GM10266 (cell line): ENCODE data around the gene CACNA1A.
A peak's percentile ranks its signal among the peaks of the same experiment; 100 is the strongest.
"Not testable (repeated sequence)": the region's sequence is repeated elsewhere in the genome, so short reads cannot be mapped to it uniquely, and the experiment has no call there.

Source experiments
- DNase-seq: peaks from one replicate; pipeline ENCODE4 v3.0.0; 2012; ENCODE audit errors: extremely low spot score
- CTCF ChIP-seq: IDR thresholded peaks from 2 replicates; pipeline ENCODE4 v1.5.1; 2012; ENCODE audit warnings: mild to moderate bottlenecking, low read depth; ENCODE audit not compliant: control insufficient read depth, insufficient read depth; ENCODE audit errors: missing control alignments

The CACNA1A gene

GRCh38 chr19:13539332-13539731 is 33.1 kb upstream of the CACNA1A start:
- TF ChIP-seq CTCF, result no peak
- DNase-seq, result no peak

GRCh38 chr19:13538601-13539253 is 32.4 kb upstream of the CACNA1A start:
- no peak for DNase-seq
- TF ChIP-seq CTCF, result no peak

DNA sequence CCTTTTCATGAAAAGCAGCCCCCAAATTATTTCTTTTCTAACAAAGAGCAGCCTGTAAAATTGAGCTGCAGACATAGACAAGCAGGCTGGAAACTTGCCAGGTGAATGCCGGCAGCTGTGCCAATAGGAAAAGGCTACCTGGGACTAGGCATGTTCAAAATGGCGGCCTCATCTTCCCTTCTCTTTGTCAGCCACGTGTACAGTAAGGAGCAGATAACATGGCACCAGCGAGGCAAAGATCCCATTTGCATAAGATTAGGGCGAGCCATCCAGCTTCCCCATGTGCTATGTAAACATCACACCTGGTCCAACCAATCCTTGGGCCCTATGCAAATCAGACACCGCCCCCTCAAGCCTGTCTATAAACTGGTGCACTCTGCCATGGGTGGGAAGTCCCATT is 31.2 kb upstream of the CACNA1A start:
- TF ChIP-seq CTCF, result no peak
- no peak for DNase-seq

DNA sequence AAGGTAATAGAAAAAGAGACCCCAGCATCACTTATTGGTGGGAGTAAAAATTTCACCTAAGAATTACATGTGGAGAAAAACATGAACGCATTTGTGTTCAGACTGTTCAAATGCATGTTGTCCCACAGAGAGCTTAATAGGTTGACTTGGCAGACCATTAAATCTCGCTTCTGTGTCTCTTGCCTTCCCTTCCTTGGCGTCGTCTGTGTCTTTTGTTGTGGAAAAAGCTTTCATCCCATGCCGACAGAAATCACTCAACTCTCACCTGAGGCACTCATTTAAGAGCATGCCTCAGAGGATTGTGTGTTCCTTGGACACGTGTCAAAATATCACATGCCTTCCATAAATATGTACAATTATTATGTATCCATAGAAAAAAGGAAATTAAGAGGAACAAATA is 24.4 kb upstream of the CACNA1A start:
- no peak for DNase-seq
- TF ChIP-seq CTCF, result no peak

GRCh38 chr19:13529721-13530120 is 23.4 kb upstream of the CACNA1A start:
- DNase-seq, result not testable (repeated sequence)

DNA sequence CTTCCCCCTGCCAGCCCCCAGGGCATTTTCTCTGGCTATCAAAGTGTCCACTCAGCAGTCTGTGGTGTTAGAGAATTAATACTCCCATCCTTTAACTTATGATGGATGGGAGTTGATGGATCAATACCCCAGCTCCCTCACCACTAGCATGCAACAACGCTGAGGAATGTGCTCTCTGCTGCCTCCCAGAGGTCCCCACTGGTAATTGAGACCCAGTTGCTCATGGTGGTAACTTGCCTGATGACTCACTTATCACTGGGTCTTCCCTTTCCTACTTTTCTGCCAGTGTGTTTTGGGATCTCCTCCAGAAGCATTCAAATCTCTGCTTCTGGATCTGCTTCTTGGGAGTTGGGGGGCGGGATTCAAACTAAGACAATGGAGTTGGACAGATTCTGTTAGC is 20.3 kb upstream of the CACNA1A start:
- DNase-seq, result no peak
- TF ChIP-seq CTCF, result peak; percentile 26

- TF ChIP-seq CTCF, result no peak
- DNase-seq, result no peak
Measured at GRCh38 chr19:13521066-13521465, 14.8 kb upstream of the CACNA1A start.

DNA sequence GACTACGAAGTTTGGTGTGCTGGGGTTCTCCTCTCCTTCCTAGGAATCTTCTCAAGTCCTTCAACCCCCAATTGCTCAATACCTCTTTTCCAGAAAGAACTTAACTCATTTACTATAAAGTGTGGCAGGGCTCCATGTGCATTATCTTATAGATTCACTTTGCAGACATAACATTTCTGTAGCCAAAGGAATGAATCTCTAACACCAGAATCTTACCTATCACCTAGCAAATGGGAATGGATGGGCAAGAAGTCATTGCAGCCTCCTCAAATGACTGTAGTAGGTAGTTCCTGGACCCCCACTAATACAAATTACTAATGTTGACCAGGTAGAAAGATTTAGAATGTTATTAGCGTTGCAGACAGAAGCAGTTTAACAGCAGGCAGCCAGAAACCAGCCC is 5.7 kb upstream of the CACNA1A start:
- no peak for TF ChIP-seq CTCF
- DNase-seq, result no peak
